ENCODE results near the gene NCOR1.

- TF ChIP-seq POLR2A (IDR thresholded peaks at IDR 0.05) = no peak
- TF ChIP-seq, protein P1, sequence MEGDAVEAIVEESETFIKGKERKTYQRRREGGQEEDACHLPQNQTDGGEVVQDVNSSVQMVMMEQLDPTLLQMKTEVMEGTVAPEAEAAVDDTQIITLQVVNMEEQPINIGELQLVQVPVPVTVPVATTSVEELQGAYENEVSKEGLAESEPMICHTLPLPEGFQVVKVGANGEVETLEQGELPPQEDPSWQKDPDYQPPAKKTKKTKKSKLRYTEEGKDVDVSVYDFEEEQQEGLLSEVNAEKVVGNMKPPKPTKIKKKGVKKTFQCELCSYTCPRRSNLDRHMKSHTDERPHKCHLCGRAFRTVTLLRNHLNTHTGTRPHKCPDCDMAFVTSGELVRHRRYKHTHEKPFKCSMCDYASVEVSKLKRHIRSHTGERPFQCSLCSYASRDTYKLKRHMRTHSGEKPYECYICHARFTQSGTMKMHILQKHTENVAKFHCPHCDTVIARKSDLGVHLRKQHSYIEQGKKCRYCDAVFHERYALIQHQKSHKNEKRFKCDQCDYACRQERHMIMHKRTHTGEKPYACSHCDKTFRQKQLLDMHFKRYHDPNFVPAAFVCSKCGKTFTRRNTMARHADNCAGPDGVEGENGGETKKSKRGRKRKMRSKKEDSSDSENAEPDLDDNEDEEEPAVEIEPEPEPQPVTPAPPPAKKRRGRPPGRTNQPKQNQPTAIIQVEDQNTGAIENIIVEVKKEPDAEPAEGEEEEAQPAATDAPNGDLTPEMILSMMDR (IDR thresholded peaks at IDR 0.05) = no peak
These were observed 190.1 kb downstream of the NCOR1 start for GRCh38 chr17:16025202-16025601.
